CD4-positive, alpha-beta T cell (primary cell): ENCODE results near the gene DNAL1. TPM values are rescaled to one million over a fixed set of nuclear protein-coding genes. Genes with fewer than 3 reads are reported as not detected.
"Not testable (repeated sequence)": the region's sequence is repeated elsewhere in the genome, so short reads cannot be mapped to it uniquely, and the experiment has no call there.

Source experiments
- ATAC-seq: fragments of 200-7000 bp; cut with Tn5 transposase; one replicate; pipeline ENCODE4 v1.10.0; 2022; ENCODE audit warnings: mild to moderate bottlenecking; ENCODE audit not compliant: poor library complexity
- CTCF ChIA-PET: fragments of 350-600 bp; sonication (Branson Sonifier 250); formaldehyde crosslinking; loops from one replicate; lab custom pipeline; 2021; ENCODE audit warnings: antibody characterized with exemption, inconsistent platforms; lab: Charles Lee
- POLR2A ChIA-PET: fragments of 350-600 bp; sonication (Branson Sonifier 250); formaldehyde crosslinking; loops from one replicate; lab custom pipeline; 2021; ENCODE audit warnings: antibody characterized with exemption, inconsistent platforms; lab: Charles Lee
- DNase-seq, 14 experiments: peaks; one replicate each; pipeline ENCODE4 v3.0.0-alpha.2; 2013 to 2020; ENCODE audit warnings: mixed read lengths in 2 of 14
- H3K27ac ChIP-seq, 2 donors: one replicate each; pipeline versions ENCODE4 v1.5.1 to v1.7.0; 2013; ENCODE audit warnings: low read length in 2 of 2, low read depth in 1 of 2, mild to moderate bottlenecking in 1 of 2
- H3K27me3 ChIP-seq, 2 experiments: 1 replicate in 1 of 2; 2 replicates in 1 of 2; pipeline versions ENCODE4 v1.6.1 to v1.7.0; 2013; ENCODE audit warnings: low read length in 2 of 2, control low read depth in 1 of 2, mild to moderate bottlenecking in 1 of 2, moderate library complexity in 1 of 2; ENCODE audit not compliant: insufficient read depth in 2 of 2, control insufficient read depth in 1 of 2
- H3K36me3 ChIP-seq: one replicate; pipeline ENCODE4 v1.6.1; 2013; ENCODE audit warnings: low read length, control low read depth; ENCODE audit not compliant: insufficient read depth
- H3K4me1 ChIP-seq: one replicate; pipeline ENCODE4 v1.6.1; 2013; ENCODE audit warnings: low read length, control low read depth; ENCODE audit not compliant: insufficient read depth
- H3K4me3 ChIP-seq: one replicate; pipeline ENCODE4 v1.5.1; 2013; ENCODE audit warnings: mild to moderate bottlenecking, low read length, moderate library complexity
- H3K9me3 ChIP-seq, 2 experiments: 1 replicate in 1 of 2; 2 replicates in 1 of 2; pipeline versions ENCODE4 v1.6.1 to v1.7.0; 2013; ENCODE audit warnings: low read length in 2 of 2, mild to moderate bottlenecking in 2 of 2, control low read depth in 1 of 2, moderate library complexity in 1 of 2; ENCODE audit not compliant: control insufficient read depth in 1 of 2, insufficient read depth in 1 of 2
- H3K27ac Mint-ChIP-seq: one replicate; pipeline ENCODE4 v1.8.0; 2020; ENCODE audit warnings: mixed read lengths
- H3K27me3 Mint-ChIP-seq: one replicate; pipeline ENCODE4 v1.8.0; 2021; ENCODE audit warnings: mixed read lengths
- H3K36me3 Mint-ChIP-seq: one replicate; pipeline ENCODE4 v1.8.0; 2021; ENCODE audit warnings: low read depth, mixed read lengths
- H3K4me1 Mint-ChIP-seq: one replicate; pipeline ENCODE4 v1.8.0; 2021; ENCODE audit warnings: low read depth, mixed read lengths
- H3K4me3 Mint-ChIP-seq: one replicate; pipeline ENCODE4 v1.8.0; 2020; ENCODE audit warnings: mild to moderate bottlenecking, mixed read lengths
- H3K9me3 Mint-ChIP-seq: one replicate; pipeline ENCODE4 v1.8.0; 2020; ENCODE audit warnings: mixed read lengths
- intact Hi-C, 2 experiments: fragments of 100-400 bp; cut with DNase I in 1 of 2; cut with micrococcal nuclease in 1 of 2; formaldehyde crosslinking; loops; one replicate each; pipeline versions ENCODE4 v1.15.1 to v1.9.0; 2023 to 2025; cut with DNase I, micrococcal nuclease
- total RNA-seq, 174 experiments: library from RNA in 2 of 174; stranded (reverse) in 2 of 174; gene quantifications; one replicate each; pipeline ENCODE4 v1.2.3 and lab custom pipeline; 2021 to 2026
- TF ChIP-seq, protein P1 (sequence below): fragments of 200-600 bp; IDR thresholded peaks from one replicate; pipeline ENCODE4 v1.8.0; 2022; ENCODE audit warnings: antibody characterized with exemption, mild to moderate bottlenecking

Gene DNAL1
- total RNA-seq, 2 experiments from 2014 or later: 2.9 to 3.7 TPM

DNA sequence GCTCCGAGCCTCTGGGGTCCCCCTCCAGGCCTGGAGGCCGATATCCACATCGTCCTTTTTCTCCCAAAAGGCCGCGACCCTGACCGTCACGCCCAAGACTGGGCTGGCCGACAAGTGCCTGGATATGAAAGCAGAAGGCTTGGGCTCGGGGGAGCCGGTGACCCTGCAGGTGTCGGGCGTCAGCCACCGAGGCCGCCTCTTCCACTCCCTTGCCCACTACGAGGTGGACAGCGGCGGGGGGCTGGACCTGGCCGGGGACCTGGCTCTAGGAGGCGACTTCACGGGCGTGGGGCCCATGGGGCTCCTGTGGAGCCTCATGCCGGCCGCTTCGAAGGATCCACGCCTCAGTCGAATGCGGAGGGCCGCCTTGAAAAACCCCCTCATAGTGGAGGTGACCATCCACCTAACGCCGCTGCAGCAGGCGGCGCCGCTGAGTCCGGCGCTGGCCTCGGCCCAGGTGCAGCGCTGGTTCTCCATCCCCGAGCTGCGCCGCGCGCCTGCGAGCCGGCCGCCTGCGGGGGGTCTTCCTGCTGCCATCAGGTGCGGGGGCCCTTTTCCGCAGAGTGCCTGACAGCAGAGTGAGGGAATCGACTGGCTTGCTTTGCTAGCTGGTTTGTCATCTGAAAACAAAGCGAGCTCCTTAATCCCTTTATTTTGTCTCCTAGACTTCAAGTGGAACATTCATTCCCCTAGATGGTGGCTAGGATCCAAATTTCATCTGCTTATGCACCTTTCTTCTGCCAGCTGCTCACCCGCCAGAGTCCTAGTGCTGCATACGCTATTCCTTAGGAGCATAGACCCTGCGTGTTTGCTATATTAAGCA lies 10.6 kb upstream of the DNAL1 start:
- no peaks in the 10 kb centered on the region for H3K36me3 Mint-ChIP-seq
- Histone ChIP-seq H3K9me3 (no peaks in the 10 kb centered on the region), H3K27ac (no peak overlapping the region), H3K4me1 (peaks cover 14% of the 10 kb centered on the region), H3K36me3 (no peaks in the 10 kb centered on the region), H3K4me3 (peak overlapping the region; percentile 57), H3K27me3 (peaks cover 0 to 10% of the 10 kb centered on the region in 2 experiments)
- DNase-seq (peak in 3 of 14 experiments; percentile 10 to 34 (median 13)), ATAC-seq (no peak)
- intact Hi-C loops: loop anchor here in 1 of 2 experiments (5.0 kb wide), 1 partner anchor 337 kb away; no protein-coding TSS in a partner anchor
- H3K4me1 Mint-ChIP-seq: peaks cover 5% of the 10 kb centered on the region
- no peaks in the 10 kb centered on the region for H3K9me3 Mint-ChIP-seq
- ChIA-PET POLR2A (interaction anchor here (0.9 to 2.1 kb wide), 4 partner anchors 11 to 65 kb away, joined by 4 to 7 read pairs (median 6); partner anchors contain the start of genes ACOT2, ACOT6 and DNAL1), CTCF (interaction anchor here (1.2 kb wide), 1 partner anchor 125 kb away, joined by 3 read pairs; no protein-coding TSS in a partner anchor)
- TF ChIP-seq, protein P1, sequence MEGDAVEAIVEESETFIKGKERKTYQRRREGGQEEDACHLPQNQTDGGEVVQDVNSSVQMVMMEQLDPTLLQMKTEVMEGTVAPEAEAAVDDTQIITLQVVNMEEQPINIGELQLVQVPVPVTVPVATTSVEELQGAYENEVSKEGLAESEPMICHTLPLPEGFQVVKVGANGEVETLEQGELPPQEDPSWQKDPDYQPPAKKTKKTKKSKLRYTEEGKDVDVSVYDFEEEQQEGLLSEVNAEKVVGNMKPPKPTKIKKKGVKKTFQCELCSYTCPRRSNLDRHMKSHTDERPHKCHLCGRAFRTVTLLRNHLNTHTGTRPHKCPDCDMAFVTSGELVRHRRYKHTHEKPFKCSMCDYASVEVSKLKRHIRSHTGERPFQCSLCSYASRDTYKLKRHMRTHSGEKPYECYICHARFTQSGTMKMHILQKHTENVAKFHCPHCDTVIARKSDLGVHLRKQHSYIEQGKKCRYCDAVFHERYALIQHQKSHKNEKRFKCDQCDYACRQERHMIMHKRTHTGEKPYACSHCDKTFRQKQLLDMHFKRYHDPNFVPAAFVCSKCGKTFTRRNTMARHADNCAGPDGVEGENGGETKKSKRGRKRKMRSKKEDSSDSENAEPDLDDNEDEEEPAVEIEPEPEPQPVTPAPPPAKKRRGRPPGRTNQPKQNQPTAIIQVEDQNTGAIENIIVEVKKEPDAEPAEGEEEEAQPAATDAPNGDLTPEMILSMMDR: no peak
- H3K27me3 Mint-ChIP-seq: peaks cover 10% of the 10 kb centered on the region
- no peak overlapping the region for H3K27ac Mint-ChIP-seq
- peak overlapping the region; percentile 83 for H3K4me3 Mint-ChIP-seq

DNA sequence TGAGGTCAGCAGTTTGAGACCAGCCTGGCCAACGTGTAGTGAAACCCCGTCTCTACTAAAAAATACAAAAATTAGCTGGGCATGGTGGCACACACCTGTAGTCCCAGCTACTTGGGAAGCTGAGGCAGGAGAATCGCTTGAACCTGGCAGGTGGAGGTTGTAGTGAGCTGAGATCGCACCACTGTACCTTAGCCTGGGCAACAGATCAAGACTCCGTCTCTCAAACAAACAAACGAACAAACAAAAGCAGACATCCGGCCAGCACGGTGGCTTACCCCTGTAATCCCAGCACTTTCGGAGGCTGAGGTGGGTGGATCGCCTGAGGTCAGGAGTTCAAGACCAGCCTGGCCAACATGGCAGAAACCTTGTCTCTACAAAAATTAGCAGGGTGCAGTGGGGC lies 8.4 kb upstream of the DNAL1 start:
- CTCF ChIA-PET, H3K27me3 ChIP-seq, H3K27ac Mint-ChIP-seq, H3K27me3 Mint-ChIP-seq, H3K27ac ChIP-seq, H3K4me3 Mint-ChIP-seq, POLR2A ChIA-PET, H3K9me3 ChIP-seq, ATAC-seq, H3K36me3 ChIP-seq, H3K36me3 Mint-ChIP-seq, H3K9me3 Mint-ChIP-seq, DNase-seq, H3K4me3 ChIP-seq, H3K4me1 Mint-ChIP-seq, intact Hi-C loops: not testable (repeated sequence)
- peaks cover 14% of the 10 kb centered on the region for H3K4me1 ChIP-seq

DNA sequence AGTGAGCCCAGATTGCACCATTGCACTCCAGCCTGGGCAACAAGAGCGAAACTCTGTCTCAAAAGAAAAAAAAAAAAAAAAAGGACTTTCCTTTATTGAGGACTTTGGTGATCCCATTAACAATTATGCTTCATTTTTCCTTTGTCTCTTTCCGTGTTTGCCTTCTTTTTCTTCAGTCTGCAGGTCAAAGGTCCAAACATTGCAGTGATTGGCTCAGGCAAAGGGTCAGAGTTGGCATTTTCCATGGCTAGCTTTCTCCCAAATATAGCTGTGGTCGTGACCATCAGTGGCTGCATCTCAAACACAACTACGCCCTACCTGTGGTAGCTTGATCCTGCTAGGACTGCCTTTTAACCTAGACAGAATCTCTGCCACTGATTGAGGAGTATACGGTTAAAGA lies 7.0 kb upstream of the DNAL1 start:
- Mint-ChIP-seq H3K27ac (no peak overlapping the region), H3K27me3 (peaks cover 10% of the 10 kb centered on the region), H3K9me3 (no peaks in the 10 kb centered on the region), H3K4me3 (no peak overlapping the region), H3K36me3 (no peaks in the 10 kb centered on the region), H3K4me1 (peaks cover 5% of the 10 kb centered on the region)
- Histone ChIP-seq H3K36me3 (no peaks in the 10 kb centered on the region), H3K27ac (no peak overlapping the region), H3K9me3 (no peaks in the 10 kb centered on the region), H3K4me3 (no peak overlapping the region), H3K27me3 (peaks cover 0 to 10% of the 10 kb centered on the region in 2 experiments), H3K4me1 (peaks cover 14% of the 10 kb centered on the region)
- TF ChIP-seq, protein P1: no peak
- intact Hi-C loops: no loop called here
- POLR2A ChIA-PET: no interaction called here
- ATAC-seq (no peak), DNase-seq (no peak)
- CTCF ChIA-PET: interaction anchor here (0.6 kb wide), 1 partner anchor 41 kb away, joined by 3 read pairs; no protein-coding TSS in a partner anchor
